IPS-18a (cell line): Measurements from ENCODE around the gene CCDC157.

Source experiments
- H3K27ac ChIP-seq: one replicate; pipeline ENCODE4 v1.5.1; 2013; ENCODE audit warnings: low read length
- H3K27me3 ChIP-seq: one replicate; pipeline ENCODE4 v1.6.1; 2013; ENCODE audit warnings: mild to moderate bottlenecking, low read length; ENCODE audit not compliant: control insufficient read depth, insufficient read depth
- H3K36me3 ChIP-seq: one replicate; pipeline ENCODE4 v1.6.1; 2013; ENCODE audit warnings: low read depth, low read length; ENCODE audit not compliant: control insufficient read depth
- H3K4me1 ChIP-seq: one replicate; pipeline ENCODE4 v1.6.1; 2013; ENCODE audit warnings: low read depth, low read length; ENCODE audit not compliant: control insufficient read depth
- H3K4me3 ChIP-seq: one replicate; pipeline ENCODE4 v1.5.1; 2013; ENCODE audit warnings: low read length
- H3K9ac ChIP-seq: one replicate; pipeline ENCODE4 v1.6.1; 2013; ENCODE audit warnings: mild to moderate bottlenecking, low read length, moderate library complexity
- H3K9me3 ChIP-seq: one replicate; pipeline ENCODE4 v1.6.1; 2013; ENCODE audit warnings: low read depth, low read length; ENCODE audit not compliant: control insufficient read depth

CCDC157 gene

GRCh38 chr22:30356449-30357235 is at the start of gene CCDC157, which contains the start of gene SF3A1:
CCDC157 (plus strand) TSS chr22:30357007; CDS start chr22:30366001, 8,994 bp downstream.
SF3A1 (minus strand) TSS chr22:30356894; CDS start chr22:30356792, 102 bp downstream.
- H3K27me3 ChIP-seq: no peaks in the 10 kb centered on the region
- H3K36me3 ChIP-seq: peaks cover 22% of the 10 kb centered on the region
- H3K9me3 ChIP-seq: no peaks in the 10 kb centered on the region
- peak within 1 kb of the TSS; percentile 79 for H3K9ac ChIP-seq
- peak within 1 kb of the TSS; percentile 74 for H3K4me3 ChIP-seq
- peak within 1 kb of the TSS; percentile 87 for H3K27ac ChIP-seq
- no peaks in the 10 kb centered on the region for H3K4me1 ChIP-seq

GRCh38 chr22:30307041-30307574 is 49.7 kb upstream of the CCDC157 start:
- peaks cover 3% of the 10 kb centered on the region for H3K4me1 ChIP-seq
- no peaks in the 10 kb centered on the region for H3K36me3 ChIP-seq
- no peak overlapping the region for H3K9ac ChIP-seq
- no peak overlapping the region for H3K4me3 ChIP-seq
- no peaks in the 10 kb centered on the region for H3K27me3 ChIP-seq
- H3K27ac ChIP-seq: no peak overlapping the region
- no peaks in the 10 kb centered on the region for H3K9me3 ChIP-seq

- no peaks in the 10 kb centered on the region for H3K9me3 ChIP-seq
- H3K27ac ChIP-seq: no peak overlapping the region
- H3K9ac ChIP-seq: no peak overlapping the region
- H3K36me3 ChIP-seq: no peaks in the 10 kb centered on the region
- no peaks in the 10 kb centered on the region for H3K27me3 ChIP-seq
- no peak overlapping the region for H3K4me3 ChIP-seq
- peaks cover 3% of the 10 kb centered on the region for H3K4me1 ChIP-seq
Observed at GRCh38 chr22:30308093-30308492, 48.7 kb upstream of the CCDC157 start.

GRCh38 chr22:30308518-30309230 is 48.1 kb upstream of the CCDC157 start:
- Histone ChIP-seq H3K9ac (no peak overlapping the region), H3K9me3 (no peaks in the 10 kb centered on the region), H3K27ac (no peak overlapping the region), H3K27me3 (no peaks in the 10 kb centered on the region), H3K4me3 (no peak overlapping the region), H3K4me1 (peaks cover 3% of the 10 kb centered on the region), H3K36me3 (no peaks in the 10 kb centered on the region)

- no peak overlapping the region for H3K9ac ChIP-seq
- no peak overlapping the region for H3K4me3 ChIP-seq
- H3K4me1 ChIP-seq: peaks cover 3% of the 10 kb centered on the region
- no peaks in the 10 kb centered on the region for H3K9me3 ChIP-seq
- H3K36me3 ChIP-seq: no peaks in the 10 kb centered on the region
- no peaks in the 10 kb centered on the region for H3K27me3 ChIP-seq
- no peak overlapping the region for H3K27ac ChIP-seq
Observed at GRCh38 chr22:30309951-30310741, 46.7 kb upstream of the CCDC157 start.

GRCh38 chr22:30310881-30311771 is 45.7 kb upstream of the CCDC157 start:
- H3K4me1 ChIP-seq: peaks cover 3% of the 10 kb centered on the region
- H3K9ac ChIP-seq: no peak overlapping the region
- no peaks in the 10 kb centered on the region for H3K36me3 ChIP-seq
- no peak overlapping the region for H3K27ac ChIP-seq
- no peaks in the 10 kb centered on the region for H3K27me3 ChIP-seq
- H3K9me3 ChIP-seq: no peaks in the 10 kb centered on the region
- H3K4me3 ChIP-seq: no peak overlapping the region

GRCh38 chr22:30312053-30312452 is 44.8 kb upstream of the CCDC157 start:
- Histone ChIP-seq H3K9me3 (no peaks in the 10 kb centered on the region), H3K9ac (no peak overlapping the region), H3K36me3 (no peaks in the 10 kb centered on the region), H3K27ac (no peak overlapping the region), H3K27me3 (no peaks in the 10 kb centered on the region), H3K4me1 (peaks cover 3% of the 10 kb centered on the region), H3K4me3 (no peak overlapping the region)

- peaks cover 3% of the 10 kb centered on the region for H3K4me1 ChIP-seq
- H3K27ac ChIP-seq: no peak overlapping the region
- H3K36me3 ChIP-seq: no peaks in the 10 kb centered on the region
- H3K27me3 ChIP-seq: no peaks in the 10 kb centered on the region
- H3K9me3 ChIP-seq: no peaks in the 10 kb centered on the region
- no peak overlapping the region for H3K4me3 ChIP-seq
- no peak overlapping the region for H3K9ac ChIP-seq
Observed at GRCh38 chr22:30313527-30314363, 43.1 kb upstream of the CCDC157 start.

GRCh38 chr22:30314915-30315314 is 41.9 kb upstream of the CCDC157 start:
- no peak overlapping the region for H3K9ac ChIP-seq
- peaks cover 3% of the 10 kb centered on the region for H3K4me1 ChIP-seq
- no peaks in the 10 kb centered on the region for H3K9me3 ChIP-seq
- H3K27me3 ChIP-seq: no peaks in the 10 kb centered on the region
- no peak overlapping the region for H3K27ac ChIP-seq
- no peaks in the 10 kb centered on the region for H3K36me3 ChIP-seq
- H3K4me3 ChIP-seq: no peak overlapping the region

GRCh38 chr22:30315962-30316576 is 40.7 kb upstream of the CCDC157 start:
- Histone ChIP-seq H3K9ac (no peak overlapping the region), H3K4me3 (no peak overlapping the region), H3K27ac (no peak overlapping the region), H3K4me1 (peaks cover 3% of the 10 kb centered on the region), H3K27me3 (no peaks in the 10 kb centered on the region), H3K9me3 (no peaks in the 10 kb centered on the region), H3K36me3 (no peaks in the 10 kb centered on the region)
